Omental fat pad (tissue), 4 donors: ENCODE results near the gene SF1. TPM values are rescaled to one million over a fixed set of nuclear protein-coding genes. Genes with fewer than 3 reads are reported as not detected.

ENCODE experiments used
- ATAC-seq: fragments of 150-250 bp; one replicate; pipeline ENCODE4 v1.9.1; 2016; ENCODE audit warnings: mild to moderate bottlenecking, moderate library complexity; ENCODE audit not compliant: low FRiP score
- DNase-seq: peaks from one replicate; pipeline ENCODE4 v3.0.0-alpha.2; 2019; ENCODE audit warnings: low spot score
- CTCF ChIP-seq, 3 donors: fragments of 450-650 bp; IDR thresholded peaks; one replicate each; pipeline ENCODE4 v1.5.1; 2016 to 2017; ENCODE audit warnings: antibody characterized with exemption in 3 of 3, mild to moderate bottlenecking in 3 of 3, moderate library complexity in 2 of 3
- total RNA-seq, 4 donors: library from RNA; depleted of rRNA; stranded (reverse); fragments of >200 nt; gene quantifications; one replicate each; pipeline ENCODE4 v1.1.0, GENCODE V29; 2016

Gene SF1
- total RNA-seq, 4 donors from 2014 or later: 209 to 411 (median 320) TPM

DNA sequence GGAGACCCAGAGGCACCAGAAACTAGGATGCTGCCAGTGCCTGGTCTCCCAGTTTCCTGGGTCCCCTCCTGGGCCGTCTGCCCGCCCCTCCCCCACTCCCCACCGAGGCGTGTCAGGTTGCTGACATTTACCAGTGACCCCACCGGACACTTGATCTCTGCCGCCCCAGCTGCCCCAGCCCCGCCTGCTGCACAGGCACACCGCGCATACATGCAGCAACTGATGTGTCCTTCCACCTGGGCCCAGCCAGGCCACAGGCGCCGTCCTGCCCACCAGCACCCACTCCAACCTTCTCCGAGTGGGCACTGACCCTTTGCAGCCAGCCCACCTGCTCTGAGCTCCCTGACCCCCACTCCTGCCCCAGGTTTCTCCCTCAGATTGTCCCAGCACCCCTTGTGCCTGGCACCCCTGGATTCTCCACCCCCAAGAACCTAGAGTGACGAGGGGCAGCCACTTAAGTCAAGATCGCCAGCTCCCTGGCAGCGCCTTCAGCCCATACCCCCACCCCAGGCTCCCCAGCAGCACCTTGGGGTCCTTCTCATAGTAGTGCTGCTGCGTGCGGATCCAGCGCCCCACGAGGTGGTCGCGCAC is 19.1 kb downstream of the SF1 start:
- no peak for DNase-seq
- ATAC-seq: no peak
- no peak for TF ChIP-seq CTCF (IDR thresholded peaks at IDR 0.05)

- ATAC-seq (no peak), DNase-seq (no peak)
- TF ChIP-seq CTCF (IDR thresholded peaks at IDR 0.05): no peak
Observed at GRCh38 chr11:64758330-64759079, 19.8 kb downstream of the SF1 start.

GRCh38 chr11:64757549-64758329 is 20.6 kb downstream of the SF1 start:
- DNase-seq (no peak), ATAC-seq (no peak)
- no peak for TF ChIP-seq CTCF (IDR thresholded peaks at IDR 0.05)

GRCh38 chr11:64755681-64756361 is 22.5 kb downstream of the SF1 start:
- no peak for TF ChIP-seq CTCF (IDR thresholded peaks at IDR 0.05)
- DNase-seq: no peak
- ATAC-seq: no peak

DNA sequence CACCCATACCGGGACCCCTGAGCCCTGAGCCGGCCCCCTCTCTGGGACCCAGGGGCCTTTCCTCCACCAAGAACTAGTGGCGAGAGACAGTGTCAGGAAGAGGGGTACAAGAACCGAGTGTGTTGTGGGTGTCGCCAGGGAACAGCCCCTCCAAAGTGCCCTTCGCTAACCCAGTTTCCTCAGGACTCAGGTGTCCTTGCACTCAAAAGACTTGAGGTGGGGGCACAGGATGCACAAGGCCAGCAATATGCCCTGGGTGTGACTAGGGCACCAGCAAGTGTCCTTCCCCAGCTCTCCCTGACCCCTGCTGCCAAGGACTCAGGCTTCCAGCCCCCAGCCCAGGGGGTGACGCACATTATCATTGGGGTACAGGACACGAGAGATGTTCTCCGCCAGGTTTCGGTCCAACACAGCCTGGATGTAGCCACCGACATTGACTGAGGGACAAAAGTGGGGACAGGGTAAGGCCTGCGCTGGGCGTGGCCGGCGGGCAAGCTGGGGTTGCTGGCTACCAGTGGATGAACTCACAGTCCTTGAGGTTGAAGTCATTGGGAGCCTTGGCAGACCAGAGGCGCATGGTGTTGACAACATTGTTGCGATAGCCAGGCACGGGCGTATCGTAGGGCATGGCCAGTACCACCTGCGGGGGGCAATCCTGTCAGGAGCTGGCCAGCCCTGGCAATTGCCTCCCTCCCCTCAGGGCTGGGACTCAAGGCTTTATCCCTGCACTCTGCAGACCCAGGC is 23.3 kb downstream of the SF1 start:
- no peak for TF ChIP-seq CTCF (IDR thresholded peaks at IDR 0.05)

DNA sequence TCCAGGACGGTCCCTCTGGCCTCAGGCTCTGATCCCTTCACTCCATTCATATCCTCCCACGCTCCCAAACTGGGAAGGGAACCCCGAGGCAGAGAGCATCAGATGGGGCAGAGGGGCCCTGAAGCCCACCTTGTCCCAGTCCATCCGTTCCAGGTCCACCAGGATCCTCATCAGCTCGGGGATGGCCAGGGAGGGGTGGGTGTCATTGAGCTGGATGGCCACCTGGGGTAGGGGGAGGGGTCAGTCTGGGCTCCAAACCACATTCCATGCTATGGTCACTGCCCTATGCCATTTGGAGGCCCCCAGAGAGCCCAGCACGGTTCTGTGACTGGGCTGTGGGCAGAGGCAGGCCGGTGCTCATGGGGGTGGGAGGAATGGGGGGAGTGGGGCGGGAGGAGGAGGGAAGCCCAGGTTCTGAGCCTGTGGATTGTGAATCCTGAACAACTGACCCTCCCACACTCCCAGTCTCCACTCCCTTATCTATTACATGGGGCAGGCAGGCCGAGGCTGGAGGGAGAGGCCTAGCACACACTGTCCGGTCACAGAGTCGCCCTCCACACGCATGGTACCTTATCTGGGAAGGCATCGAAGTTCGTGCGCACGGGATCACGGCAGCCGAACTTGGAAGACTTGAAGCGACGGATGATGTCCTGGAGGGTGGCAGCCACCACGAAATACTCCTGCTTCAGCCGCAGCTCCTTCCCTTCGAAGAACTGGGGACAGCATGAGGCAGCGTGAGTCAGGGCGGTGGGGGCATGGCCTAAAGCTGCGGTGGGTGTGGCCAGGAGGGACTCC is 24.0 kb downstream of the SF1 start:
- TF ChIP-seq CTCF (IDR thresholded peaks at IDR 0.05): no peak
- ATAC-seq (no peak), DNase-seq (no peak)

More for the DNA sequence above, 23.3 kb downstream of the SF1 start:
- ATAC-seq (no peak), DNase-seq (no peak)
